HG02885 (cell line): ENCODE results near the gene PLXND1.

Experiments
- ATAC-seq: cut with Tn5 transposase; IDR thresholded peaks from one replicate; pipeline ENCODE4 v1.9.1; 2021; ENCODE audit warnings: mild to moderate bottlenecking; ENCODE audit not compliant: unreplicated experiment, poor library complexity

The PLXND1 gene

DNA sequence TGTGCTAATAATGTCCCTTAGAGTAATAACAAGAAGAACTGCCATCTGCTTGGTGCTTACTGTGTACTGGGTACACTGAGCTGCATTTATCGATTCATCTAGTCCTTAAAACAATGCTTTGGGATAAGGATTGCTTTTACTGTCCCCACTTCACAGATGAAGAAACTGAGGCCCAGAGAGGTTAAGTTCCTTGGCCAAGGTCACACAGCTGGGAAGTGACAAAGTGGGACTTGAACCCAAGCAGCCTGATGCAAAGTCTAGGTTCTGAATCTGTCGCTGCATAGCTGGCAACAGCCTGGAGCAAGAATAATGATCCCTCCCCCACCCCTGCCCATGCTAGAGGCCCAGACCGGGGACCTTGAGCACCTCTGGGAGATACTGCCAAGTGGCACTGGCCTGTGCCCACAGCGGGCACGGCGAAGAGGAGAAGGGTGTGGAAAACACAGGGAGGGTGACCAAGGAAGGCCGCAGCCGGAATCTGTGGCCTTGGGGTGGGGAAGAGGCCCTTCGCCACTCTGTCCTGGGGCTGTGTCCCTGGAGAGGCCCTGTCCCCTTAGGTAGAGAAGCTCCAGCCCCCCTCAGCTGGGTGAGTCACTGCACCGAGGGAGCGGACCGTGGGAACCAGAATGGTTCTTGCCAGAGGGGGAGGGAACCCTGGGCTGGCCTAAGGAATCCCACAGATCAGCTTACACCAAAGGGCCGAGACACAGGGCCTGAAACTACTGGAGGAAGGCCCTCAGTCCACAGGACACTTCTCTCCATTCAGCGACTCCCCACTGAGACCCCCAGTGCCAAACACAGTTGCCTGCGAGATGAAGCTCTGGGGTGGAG is 3.5 kb downstream of the PLXND1 start:
- ATAC-seq: no peak

DNA sequence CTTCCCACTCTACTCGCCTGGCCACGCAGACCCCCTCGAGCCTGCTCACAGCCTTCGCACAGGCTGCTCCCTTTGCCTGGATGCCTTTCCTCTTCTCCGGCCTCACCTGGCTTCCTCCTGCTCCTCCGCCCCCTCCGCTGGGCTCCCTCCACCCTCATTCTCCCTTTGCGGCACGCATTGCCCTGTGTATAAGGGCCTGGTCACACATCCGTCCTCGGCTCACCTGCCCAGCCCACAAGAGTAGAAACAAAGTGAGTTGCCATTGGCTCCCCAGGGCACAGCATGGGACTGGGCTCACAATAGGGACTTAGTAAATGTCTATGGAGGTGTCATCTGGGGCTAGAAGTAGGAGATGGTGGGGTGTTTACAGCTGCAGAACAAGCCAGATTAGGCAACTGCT is 4.2 kb downstream of the PLXND1 start:
- no peak for ATAC-seq

DNA sequence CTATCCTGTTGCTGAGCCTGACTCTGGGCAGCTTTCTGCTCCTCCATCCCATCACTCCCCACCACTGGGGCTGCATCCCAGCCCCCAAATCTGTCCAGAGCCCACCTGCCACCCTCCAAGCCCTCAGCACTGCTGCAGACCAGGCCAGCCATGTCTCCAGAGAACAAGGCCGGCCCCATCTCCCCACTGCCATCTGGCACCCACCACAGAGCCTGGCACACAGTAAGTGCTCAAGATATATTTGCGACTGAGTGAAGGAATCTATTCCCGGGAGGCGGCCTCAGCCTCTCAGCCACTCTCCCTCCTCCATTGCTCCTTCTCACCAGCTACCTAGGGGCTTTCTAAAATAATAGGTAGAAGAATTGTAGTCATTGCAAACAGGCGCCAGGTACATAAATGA is 4.8 kb downstream of the PLXND1 start:
- ATAC-seq: no peak

DNA sequence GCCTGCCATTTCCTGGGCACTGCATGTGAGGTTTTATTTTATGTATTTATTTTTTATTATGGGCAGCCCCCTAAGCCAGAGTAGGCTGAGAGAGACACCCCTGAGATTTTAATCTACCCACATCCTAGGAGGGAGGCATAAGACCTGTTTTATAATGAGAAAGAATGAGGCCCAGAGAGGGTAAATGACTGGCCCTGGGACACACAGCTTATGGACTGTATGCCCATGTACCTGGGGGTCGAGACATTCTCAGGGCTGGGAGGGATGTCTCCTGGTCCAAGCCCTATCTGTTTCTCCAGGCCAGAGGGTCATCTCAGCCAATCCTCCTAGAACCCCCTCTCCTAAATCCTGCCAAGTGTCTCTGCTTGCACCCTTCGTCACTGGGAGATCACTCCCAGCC is 6.1 kb downstream of the PLXND1 start:
- no peak for ATAC-seq

DNA sequence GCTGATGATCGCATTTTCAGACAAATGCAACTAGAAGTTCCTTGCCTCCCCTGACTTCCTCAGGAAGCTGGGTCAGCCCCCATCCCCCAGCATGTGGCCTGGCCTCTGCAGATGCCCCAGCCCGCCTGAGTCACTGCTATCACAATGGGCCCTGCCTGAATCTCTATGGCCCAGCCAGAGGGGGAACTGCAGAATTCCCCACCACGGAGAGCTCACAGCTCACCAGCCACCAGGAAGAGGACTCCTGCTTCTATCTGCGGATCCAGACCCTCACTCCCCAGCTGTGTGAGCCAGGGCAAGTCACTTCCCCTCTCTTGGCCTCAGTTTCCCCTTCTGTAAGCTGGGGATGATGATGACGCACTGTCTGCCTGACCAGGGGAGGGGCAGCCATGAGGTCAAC is 6.9 kb downstream of the PLXND1 start:
- no peak for ATAC-seq

DNA sequence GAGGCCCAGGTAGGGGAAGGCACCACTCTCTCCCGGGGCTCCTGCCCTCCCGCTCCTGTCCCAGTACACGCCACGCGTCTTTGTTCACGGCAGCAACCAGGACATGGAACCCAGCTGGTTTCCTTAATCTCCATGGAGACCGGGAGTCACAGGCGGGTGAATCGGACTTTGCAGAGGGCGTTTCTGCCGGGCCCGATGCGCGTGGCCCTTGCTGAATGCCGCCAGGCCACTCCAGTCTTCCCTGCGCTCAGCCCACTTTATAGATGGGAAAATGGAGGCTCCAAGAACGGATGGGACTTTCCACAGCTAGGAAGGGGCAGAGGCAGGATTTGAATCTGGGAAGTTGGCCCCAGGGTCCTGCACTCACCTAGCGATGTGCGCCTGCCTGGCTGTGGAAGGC is 7.4 kb downstream of the PLXND1 start:
- ATAC-seq: no peak

DNA sequence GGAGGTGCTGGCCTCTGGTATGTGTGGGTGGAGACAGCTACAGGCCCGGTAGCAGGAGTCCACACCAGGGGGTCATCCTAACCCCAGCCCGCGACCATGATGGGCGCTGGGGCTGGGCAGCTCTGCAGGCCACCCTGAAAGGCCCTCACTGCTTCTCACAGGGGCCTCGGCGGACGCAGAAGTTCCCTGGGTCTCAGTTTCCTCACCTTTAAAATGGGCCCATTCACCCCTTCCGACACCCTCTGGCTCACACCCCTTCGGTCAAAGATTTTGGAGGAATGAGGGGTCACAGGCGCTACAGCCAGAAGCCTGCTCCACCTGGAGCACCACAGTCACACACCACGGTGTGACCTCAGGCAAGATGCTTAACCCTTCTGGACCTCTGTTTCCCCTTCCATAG is 8.0 kb downstream of the PLXND1 start:
- ATAC-seq: no peak

DNA sequence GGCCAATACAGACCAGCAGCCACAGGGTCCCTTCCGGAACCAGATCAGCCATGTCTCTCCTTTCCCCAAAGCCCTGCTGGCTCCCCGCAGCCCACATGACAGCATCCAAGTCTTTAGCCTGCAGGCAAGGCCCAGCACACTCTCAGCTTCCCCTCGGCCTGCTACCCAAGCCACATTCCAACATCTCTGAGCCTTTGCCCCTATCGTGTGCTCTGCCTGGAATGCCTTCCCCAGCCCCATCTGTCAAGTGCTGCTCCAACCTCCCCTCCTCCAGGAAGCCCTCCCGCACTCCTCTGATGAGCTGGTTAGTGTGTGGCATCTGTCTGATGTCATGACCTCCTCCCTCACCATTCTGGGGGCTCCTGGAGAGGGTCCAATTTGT is 8.5 kb downstream of the PLXND1 start:
- ATAC-seq: no peak

DNA sequence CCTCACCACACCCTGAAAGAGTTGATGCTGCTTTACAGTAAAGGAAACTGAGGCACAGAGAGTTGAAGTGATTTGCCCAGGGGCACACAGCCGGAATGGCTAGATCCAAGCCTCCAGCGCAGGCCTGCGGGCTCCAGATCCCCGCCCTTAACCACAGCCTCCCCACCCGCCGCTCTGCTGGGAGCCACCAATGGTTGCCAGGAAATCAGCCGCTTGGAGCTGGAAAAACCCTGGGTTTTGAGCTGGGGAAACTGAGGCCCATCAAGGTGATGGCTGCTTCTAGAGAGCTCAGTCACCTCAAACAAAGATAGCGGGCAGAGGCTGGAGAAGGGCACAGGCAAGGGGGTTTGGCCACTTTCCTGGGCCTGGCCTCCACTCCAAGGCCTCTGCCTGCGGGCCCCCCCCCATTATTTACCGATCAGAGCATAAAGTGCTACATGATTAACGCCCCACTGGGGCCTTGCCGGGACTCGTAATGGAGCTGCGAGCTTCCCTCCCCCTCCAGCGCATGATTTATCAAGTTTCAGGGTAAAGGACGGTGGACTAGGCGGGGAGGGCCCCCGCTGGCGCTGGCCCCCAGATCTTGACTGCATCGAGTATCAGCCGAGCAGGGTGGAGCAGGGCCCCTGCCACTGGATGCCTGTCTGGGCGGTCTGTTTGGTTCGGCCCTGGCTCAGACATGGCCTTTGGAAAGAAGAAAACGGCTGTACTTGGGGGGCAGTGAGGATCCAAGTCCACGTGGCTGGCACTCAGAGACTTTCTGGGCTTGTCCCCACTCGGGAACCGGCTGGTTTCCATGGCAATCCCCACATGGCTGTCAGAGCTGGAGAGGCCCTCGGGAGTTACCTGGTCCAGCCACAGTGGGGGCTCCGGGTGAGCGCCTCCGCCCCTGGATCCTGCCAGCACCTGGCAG is 9.1 kb downstream of the PLXND1 start:
- no peak for ATAC-seq

DNA sequence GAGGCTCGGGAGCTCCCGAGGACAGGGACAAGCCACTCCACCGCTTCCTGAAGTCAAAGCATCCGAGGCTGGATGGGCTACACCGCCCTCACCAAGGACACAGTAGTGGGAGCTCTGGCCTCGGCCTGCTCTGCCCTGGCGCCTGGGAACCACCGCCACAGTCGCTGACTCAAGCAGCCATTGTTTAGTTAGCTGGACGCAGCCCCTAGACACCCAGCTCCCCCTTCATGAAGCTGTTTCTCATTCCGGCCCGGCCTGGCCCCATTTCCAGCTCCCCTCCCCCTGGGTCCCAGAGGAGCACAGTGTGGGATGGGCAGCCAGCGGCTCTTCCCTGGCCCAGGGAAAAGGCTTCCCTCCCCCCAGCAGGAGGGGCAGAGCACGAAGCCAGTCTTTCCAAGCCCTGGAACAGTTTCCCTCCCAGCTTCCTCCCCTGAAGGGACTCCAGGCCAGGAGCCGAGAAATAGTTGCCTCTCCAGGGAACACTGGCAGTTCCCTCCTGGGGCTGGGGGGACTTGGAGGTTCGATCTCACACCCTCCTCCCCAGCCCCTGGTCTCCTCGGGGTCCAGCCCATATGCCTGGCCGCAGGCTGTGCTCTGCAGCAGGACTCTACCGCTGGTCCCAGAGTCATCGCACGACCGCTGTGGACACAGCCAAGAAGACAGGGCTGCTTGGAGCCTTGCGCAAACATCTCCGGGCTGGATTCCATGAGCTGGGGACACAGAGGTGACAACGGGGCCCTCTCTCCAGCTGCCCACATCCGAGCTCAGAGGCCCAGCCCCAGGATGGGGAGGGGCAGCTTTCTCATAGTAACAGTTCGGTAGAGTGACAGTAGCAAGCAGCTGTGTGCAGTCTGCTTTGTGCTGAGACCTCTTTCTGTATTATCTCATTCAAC is 10.0 kb downstream of the PLXND1 start:
- no peak for ATAC-seq

DNA sequence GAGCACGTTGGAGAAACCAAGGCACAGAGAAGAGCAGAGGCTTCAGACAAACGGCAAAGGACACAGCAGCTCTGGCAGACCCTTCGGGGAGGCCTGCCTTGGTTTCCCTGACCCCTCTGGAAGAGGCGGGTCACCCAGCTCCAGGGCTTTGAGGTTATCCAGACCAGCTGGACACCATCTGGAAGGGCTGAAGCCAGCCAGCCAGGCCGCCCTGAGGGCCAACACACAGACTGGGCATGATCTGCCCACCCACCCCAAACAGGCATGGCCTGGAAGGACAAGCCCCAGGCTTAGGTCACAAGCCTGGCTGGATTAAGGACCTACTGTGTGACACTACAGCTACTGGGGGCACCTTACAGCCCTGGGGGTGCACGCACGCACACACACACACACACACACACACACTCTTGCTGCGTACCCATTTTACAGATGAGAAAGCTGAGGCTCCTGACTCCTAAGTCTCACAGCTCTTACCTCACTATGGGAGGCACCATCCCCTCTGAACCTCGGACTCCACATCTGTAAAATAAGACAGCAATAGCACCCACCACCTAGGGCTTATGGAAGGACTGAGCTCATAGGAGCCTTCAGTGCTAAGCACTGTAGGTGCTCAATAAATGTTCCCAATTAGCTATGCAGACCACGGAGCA is 10.8 kb downstream of the PLXND1 start:
- ATAC-seq: no peak

DNA sequence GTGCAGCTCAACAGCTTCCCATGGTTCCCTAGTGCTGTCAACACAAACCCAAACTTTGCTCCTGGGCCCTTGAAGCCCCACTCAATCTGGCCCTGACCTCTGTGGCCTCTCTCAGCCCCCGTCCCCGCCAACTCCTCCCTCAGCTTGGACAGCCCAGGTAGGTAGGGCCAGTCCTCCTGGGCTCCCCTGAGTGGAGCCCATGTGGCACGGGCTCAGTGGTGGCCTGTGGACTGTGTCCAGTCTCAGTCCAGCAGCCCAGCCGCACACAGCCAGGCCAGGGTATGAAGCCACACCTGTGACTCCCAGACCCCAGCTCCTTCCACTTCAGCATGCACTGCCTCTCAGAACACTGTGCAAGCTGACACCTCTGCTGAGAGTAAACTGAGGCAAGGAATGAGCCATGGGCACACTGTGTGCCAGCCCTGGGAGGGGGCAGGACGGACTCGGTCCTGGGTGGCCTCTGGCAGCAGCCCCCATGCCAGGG is 11.5 kb downstream of the PLXND1 start:
- no peak for ATAC-seq

DNA sequence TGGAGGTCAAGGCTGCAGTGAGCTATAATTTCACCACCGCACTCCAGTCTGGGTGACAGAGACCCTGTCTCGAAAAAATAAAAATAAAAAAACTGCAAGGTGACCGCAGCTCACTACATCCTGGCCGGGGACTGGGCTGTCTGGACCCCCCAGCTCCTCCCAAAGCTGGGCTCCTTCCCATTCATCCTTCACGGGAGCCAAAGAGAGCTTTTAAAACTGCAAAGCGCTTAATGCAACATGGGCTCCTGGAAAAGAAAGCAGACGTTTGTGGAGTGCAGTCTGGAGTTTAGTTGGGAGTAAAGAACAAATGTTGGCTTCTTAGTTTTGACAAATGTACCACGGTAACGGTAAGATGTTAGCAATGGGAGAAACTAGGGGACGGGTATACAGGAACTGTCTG is 12.1 kb downstream of the PLXND1 start:
- ATAC-seq: no peak

DNA sequence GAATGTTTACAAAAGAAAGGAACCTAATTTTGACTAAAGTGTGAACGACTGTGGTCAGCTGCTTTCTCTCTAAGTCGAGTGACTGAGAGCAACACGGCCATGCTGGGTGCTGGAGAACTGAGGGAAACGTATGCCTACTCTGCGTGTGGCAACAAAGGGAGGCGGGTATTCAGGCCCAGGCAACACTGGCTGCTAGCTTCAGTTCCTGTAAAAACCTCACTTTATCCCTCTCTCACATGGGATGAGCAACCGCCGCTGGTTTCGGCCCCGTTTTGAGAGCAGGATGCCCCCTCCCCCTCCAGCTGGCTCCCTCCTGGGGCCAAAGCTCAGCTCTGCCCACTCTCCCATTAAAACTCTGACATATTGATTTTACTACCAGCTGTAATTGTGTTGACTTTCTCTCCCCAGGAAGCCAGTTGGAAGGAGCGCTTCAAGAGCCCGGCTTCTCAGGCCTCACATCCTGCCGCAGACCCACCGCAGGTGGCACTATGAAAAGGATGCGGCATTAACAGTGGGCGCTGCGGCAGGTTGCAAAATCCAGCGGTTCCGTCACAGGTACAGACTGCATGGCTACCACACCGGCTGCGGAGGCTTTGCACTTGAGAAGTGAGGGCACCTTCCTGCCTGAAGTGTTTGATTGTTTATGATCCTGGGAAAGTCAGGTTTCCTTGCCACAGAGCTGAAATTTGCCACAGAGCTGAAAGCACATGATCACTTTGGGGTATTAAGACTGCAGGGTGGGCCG is 12.7 kb downstream of the PLXND1 start:
- no peak for ATAC-seq

DNA sequence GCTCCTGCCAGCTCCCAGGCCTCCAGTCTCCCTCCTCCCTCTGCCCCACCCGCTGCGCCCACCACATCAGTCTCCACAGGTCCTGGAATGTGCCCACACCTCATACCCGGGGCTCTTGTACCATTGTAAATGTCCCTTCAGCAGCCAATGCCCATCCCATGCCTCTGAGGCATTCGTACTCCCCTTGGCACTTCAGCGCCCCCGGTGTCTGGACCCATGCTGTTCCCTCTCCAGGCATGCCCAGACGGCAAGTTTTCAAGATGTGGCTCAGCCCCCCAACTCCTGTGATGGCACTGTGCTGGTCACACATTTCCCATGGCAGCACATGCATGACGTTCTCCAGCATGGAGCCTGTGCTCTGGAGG is 13.3 kb downstream of the PLXND1 start:
- ATAC-seq: no peak

DNA sequence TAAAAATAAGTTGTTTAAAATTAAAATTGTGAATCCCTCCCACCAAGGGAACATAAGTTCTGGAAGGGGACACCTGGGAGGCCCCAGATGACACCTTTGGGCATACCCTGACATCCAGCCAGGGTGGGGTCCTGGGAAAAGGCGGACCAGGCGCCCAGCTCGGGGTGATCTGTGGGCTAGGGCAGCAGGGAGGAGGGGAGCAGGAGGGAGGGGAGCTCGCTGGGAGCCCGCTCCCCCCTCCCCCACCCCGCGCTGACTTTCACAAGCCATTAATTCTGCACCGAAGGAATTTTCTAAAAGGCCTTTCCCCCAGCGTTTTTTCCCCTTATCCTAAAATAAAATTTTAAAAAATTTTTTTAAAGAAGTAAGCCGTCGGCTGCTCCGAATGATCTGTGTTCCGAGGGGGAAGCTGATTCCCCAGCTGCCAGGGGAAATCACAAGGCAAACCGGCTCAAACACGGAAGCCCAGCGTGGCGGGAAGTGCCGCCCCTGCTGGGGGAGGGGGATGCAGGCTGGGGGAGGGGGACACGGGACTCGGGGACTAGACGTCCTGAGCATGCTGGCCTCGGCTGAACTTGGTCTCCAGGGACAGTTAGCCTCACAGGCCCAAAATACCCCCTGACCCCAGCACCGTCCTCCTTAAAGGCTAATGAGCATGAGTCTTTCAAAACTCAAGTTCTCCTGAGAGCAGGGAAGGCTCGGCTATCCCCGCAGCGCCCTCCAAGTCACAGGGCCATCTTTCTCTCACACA is 13.9 kb downstream of the PLXND1 start:
- no peak for ATAC-seq

DNA sequence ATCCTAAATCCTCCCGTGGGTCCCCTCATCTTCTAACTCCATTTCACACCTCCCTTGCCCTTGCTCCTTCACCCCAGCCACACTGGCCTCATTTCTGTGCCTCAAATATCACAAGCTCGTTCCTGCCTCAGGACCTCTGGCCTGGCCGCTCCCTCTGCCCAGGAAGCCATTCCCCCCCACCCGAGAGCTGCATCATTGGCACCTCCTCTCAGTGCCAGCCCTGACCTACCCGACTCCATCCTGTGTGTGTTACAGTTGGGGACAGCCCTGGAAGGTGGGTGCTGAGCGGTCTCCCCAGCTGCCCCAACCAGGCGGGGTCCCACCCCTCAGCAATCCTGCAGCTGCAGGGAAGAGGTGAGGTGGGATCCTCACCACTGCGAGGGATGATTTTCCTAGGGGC is 14.5 kb downstream of the PLXND1 start:
- ATAC-seq: no peak

DNA sequence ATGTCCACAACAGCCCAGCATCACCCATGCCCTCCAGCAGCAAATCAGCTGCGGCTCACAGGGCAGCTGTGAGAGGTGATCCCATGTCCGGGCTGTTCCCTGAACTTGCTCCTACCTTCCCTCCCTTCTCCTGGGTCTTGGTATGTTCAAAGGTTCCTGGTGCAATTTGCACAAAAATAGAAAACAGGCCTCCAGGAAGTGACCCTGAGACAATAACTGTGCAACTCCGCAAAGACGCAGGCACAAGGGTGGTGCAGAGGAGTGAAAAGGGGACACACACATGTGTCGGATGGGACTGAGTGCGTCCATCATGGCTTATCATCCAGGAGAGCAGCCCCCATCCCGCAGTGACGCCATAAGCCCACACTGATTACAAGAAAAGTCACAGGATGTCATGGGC is 16.3 kb downstream of the PLXND1 start:
- ATAC-seq: no peak
